Neural cell (in vitro differentiated cells): ENCODE measurements around the gene SP140L. TPM values are rescaled to one million over a fixed set of nuclear protein-coding genes. Genes with fewer than 3 reads are reported as not detected.

Source experiments
- H2AFZ ChIP-seq: fragments of 200-600, 300-800 bp; sonication (generic), shearing (Covaris generic); 2 replicates; pipeline ENCODE4 v1.6.0; 2014; ENCODE audit warnings: low read depth, mild to moderate bottlenecking, antibody characterized with exemption, low read length, moderate library complexity
- H3F3A ChIP-seq: fragments of 200-600 bp; shearing (Covaris generic); 2 replicates; pipeline ENCODE4 v1.6.1; 2016; ENCODE audit warnings: mild to moderate bottlenecking, moderate library complexity, mixed read lengths, antibody characterized with exemption, low read length; ENCODE audit not compliant: insufficient read depth, poor library complexity, severe bottlenecking
- H3K27ac ChIP-seq: fragments of 200-600, 300-800 bp; sonication (generic), shearing (Covaris generic); 2 replicates; pipeline ENCODE4 v1.5.1; 2014; ENCODE audit warnings: mild to moderate bottlenecking, low read length, moderate library complexity
- H3K27me3 ChIP-seq: fragments of 300-800, 200-600 bp; sonication (generic), shearing (Covaris generic); 2 replicates; pipeline ENCODE4 v1.6.0; 2014; ENCODE audit warnings: mild to moderate bottlenecking, low read depth, low read length, moderate library complexity; ENCODE audit not compliant: insufficient read depth
- H3K36me3 ChIP-seq: fragments of 300-800, 200-600 bp; sonication (generic), shearing (Covaris generic); 2 replicates; pipeline ENCODE4 v1.5.1; 2014; ENCODE audit warnings: mild to moderate bottlenecking, antibody characterized with exemption, low read length, moderate library complexity; ENCODE audit not compliant: insufficient read depth
- H3K4me2 ChIP-seq: fragments of 300-800, 200-600 bp; sonication (generic), shearing (Covaris generic); 2 replicates; pipeline ENCODE4 v1.6.0; 2014; ENCODE audit warnings: mild to moderate bottlenecking, low read length
- H3K4me3 ChIP-seq: fragments of 300-800, 200-600 bp; sonication (generic), shearing (Covaris generic); 2 replicates; pipeline ENCODE4 v1.5.1; 2014; ENCODE audit warnings: mild to moderate bottlenecking, low read length, moderate library complexity
- H3K79me2 ChIP-seq: fragments of 200-600 bp; shearing (Covaris generic); replicated peaks from 2 replicates; pipeline ENCODE4 v1.6.0; 2014; ENCODE audit warnings: mild to moderate bottlenecking, low read length, moderate library complexity; ENCODE audit not compliant: insufficient read depth
- H3K9ac ChIP-seq: fragments of 300-800, 200-600 bp; sonication (generic), shearing (Covaris generic); 2 replicates; pipeline ENCODE4 v1.6.1; 2016; ENCODE audit warnings: mild to moderate bottlenecking, low read length, mixed read lengths
- H3K9me2 ChIP-seq: fragments of 200-600 bp; shearing (Covaris generic); 2 replicates; pipeline ENCODE4 v1.6.1; 2016; ENCODE audit warnings: mild to moderate bottlenecking, low read length, mixed read lengths; ENCODE audit not compliant: insufficient read depth
- H3K9me3 ChIP-seq: fragments of 200-600, 300-800 bp; sonication (generic), shearing (Covaris generic); 2 replicates; pipeline ENCODE4 v1.6.1; 2016; ENCODE audit warnings: mild to moderate bottlenecking, mixed run types, low read length, moderate library complexity, mixed read lengths
- H4K20me1 ChIP-seq: fragments of 200-600 bp; shearing (Covaris generic); 2 replicates; pipeline ENCODE4 v1.6.1; 2016; ENCODE audit warnings: mild to moderate bottlenecking, mixed run types; ENCODE audit not compliant: insufficient read depth
- CTCF ChIP-seq: fragments of 450-650 bp; IDR thresholded peaks from 2 replicates; pipeline ENCODE4 v1.5.1; 2014; ENCODE audit warnings: antibody characterized with exemption, mild to moderate bottlenecking, moderate library complexity; ENCODE audit not compliant: poor library complexity, severe bottlenecking
- EP300 ChIP-seq: fragments of 450-650 bp; conservative IDR thresholded peaks from 2 replicates; pipeline ENCODE4 v1.6.1; 2014; ENCODE audit warnings: antibody characterized with exemption, mild to moderate bottlenecking, moderate library complexity; ENCODE audit not compliant: poor library complexity, severe bottlenecking
- EZH2 ChIP-seq: fragments of 200-600, 300-800 bp; shearing (Covaris generic), sonication (generic); IDR thresholded peaks from 2 replicates; pipeline ENCODE4 v1.6.1; 2014; ENCODE audit warnings: antibody characterized with exemption, low read length, borderline replicate concordance, mild to moderate bottlenecking; ENCODE audit not compliant: insufficient read depth, poor library complexity, severe bottlenecking
- MXI1 ChIP-seq: fragments of 450-650 bp; conservative IDR thresholded peaks from 2 replicates; pipeline ENCODE4 v1.6.1; 2014; ENCODE audit warnings: antibody characterized with exemption, mild to moderate bottlenecking; ENCODE audit not compliant: poor library complexity, severe bottlenecking
- POLR2AphosphoS5 ChIP-seq: IDR thresholded peaks from 2 replicates; pipeline ENCODE4 v1.6.1; 2012
- RAD21 ChIP-seq: fragments of 450-650 bp; conservative IDR thresholded peaks from 2 replicates; pipeline ENCODE4 v1.6.1; 2014; ENCODE audit warnings: antibody characterized with exemption, mild to moderate bottlenecking, moderate library complexity
- SMC3 ChIP-seq: fragments of 450-650 bp; conservative IDR thresholded peaks from 2 replicates; pipeline ENCODE4 v1.6.1; 2014; ENCODE audit warnings: antibody characterized with exemption, mild to moderate bottlenecking, moderate library complexity; ENCODE audit not compliant: poor library complexity
- TAF1 ChIP-seq: IDR thresholded peaks from 2 replicates; pipeline ENCODE4 v1.6.1; 2012; ENCODE audit warnings: low read depth
- polyA plus RNA-seq: library from polyadenylated mRNA; depleted of rRNA; stranded (reverse); fragments of >200 nt; gene quantifications from 2 replicates; pipeline ENCODE4 v1.2.3, GENCODE V29; 2014
- TF ChIP-seq, protein P1 (sequence below): IDR thresholded peaks from 2 replicates; pipeline ENCODE4 v1.6.1; 2012; ENCODE audit warnings: borderline replicate concordance

The SP140L gene
- polyA plus RNA-seq, 1 donor from 2014 or later, result not detected

- Histone ChIP-seq H3K36me3 (no peaks in the 10 kb centered on the region), H4K20me1 (no peaks in the 10 kb centered on the region), H3K9me2 (no peaks in the 10 kb centered on the region), H3K9me3 (no peaks in the 10 kb centered on the region), H2AFZ (no peak overlapping the region), H3K4me2 (no peak overlapping the region), H3K27ac (no peak overlapping the region), H3K9ac (no peak overlapping the region), H3K79me2 (no peaks in the 10 kb centered on the region), H3K4me3 (no peak overlapping the region), H3K27me3 (no peaks in the 10 kb centered on the region), H3F3A (no peaks in the 10 kb centered on the region)
- TF ChIP-seq CTCF (no peak), RAD21 (no peak), EZH2 (no peak), TAF1 (no peak), SMC3 (no peak), MXI1 (no peak), EP300 (no peak), POLR2AphosphoS5 (no peak)
- TF ChIP-seq, protein P1, sequence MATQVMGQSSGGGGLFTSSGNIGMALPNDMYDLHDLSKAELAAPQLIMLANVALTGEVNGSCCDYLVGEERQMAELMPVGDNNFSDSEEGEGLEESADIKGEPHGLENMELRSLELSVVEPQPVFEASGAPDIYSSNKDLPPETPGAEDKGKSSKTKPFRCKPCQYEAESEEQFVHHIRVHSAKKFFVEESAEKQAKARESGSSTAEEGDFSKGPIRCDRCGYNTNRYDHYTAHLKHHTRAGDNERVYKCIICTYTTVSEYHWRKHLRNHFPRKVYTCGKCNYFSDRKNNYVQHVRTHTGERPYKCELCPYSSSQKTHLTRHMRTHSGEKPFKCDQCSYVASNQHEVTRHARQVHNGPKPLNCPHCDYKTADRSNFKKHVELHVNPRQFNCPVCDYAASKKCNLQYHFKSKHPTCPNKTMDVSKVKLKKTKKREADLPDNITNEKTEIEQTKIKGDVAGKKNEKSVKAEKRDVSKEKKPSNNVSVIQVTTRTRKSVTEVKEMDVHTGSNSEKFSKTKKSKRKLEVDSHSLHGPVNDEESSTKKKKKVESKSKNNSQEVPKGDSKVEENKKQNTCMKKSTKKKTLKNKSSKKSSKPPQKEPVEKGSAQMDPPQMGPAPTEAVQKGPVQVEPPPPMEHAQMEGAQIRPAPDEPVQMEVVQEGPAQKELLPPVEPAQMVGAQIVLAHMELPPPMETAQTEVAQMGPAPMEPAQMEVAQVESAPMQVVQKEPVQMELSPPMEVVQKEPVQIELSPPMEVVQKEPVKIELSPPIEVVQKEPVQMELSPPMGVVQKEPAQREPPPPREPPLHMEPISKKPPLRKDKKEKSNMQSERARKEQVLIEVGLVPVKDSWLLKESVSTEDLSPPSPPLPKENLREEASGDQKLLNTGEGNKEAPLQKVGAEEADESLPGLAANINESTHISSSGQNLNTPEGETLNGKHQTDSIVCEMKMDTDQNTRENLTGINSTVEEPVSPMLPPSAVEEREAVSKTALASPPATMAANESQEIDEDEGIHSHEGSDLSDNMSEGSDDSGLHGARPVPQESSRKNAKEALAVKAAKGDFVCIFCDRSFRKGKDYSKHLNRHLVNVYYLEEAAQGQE, result no peak
Measured at GRCh38 chr2:230453006-230453405, 126.0 kb downstream of the SP140L start.

Other genes with a start within 250 kb of the SP140L start
- not detected in 2 replicates for gene SP110, start 107.2 kb upstream of the SP140L start, polyA plus RNA-seq
- 0.38 and 0.74 TPM in 2 replicates for gene SP140, start 101.5 kb upstream of the SP140L start, polyA plus RNA-seq
- gene SP100, start 89.0 kb downstream of the SP140L start, polyA plus RNA-seq, result not detected in 2 replicates